Measurements from ENCODE around the gene KCNT1. TPM values are rescaled to one million over a fixed set of nuclear protein-coding genes. Genes with fewer than 3 reads are reported as not detected.

Gene KCNT1
- total and polyA plus RNA-seq, 2 donors (not counting 3 experiments of a cell fraction or from before 2014, with no cell fraction given), result not detected

- Histone ChIP-seq H3K36me3 (ENCODE audit: control insufficient read depth in 2 of 2, extremely low read depth in 1 of 2, insufficient read depth in 2 of 2, low read length in 2 of 2) (no peaks in the 10 kb centered on the region), H3K27me3 (ENCODE audit: control insufficient read depth in 2 of 2, insufficient read depth in 2 of 2, low read length in 2 of 2) (no peaks in the 10 kb centered on the region), H2AFZ (ENCODE audit: low read depth, low read length) (no peak overlapping the region), H4K20me1 (replicated peaks; ENCODE audit: control insufficient read depth, extremely low read depth, insufficient read depth, low read length) (no peaks in the 10 kb centered on the region), H3K79me2 (ENCODE audit: control insufficient read depth, insufficient read depth, low read length) (no peaks in the 10 kb centered on the region), H3K9me1 (replicated peaks; ENCODE audit: control insufficient read depth, extremely low read depth, insufficient read depth, low read length) (no peaks in the 10 kb centered on the region), H3K27ac (ENCODE audit: insufficient read depth, low read depth, low read length) (no peak overlapping the region), H3K4me1 (ENCODE audit: control insufficient read depth, extremely low read depth, insufficient read depth, low read length) (no peaks in the 10 kb centered on the region), H3K9ac (replicated peaks; ENCODE audit: extremely low read depth, insufficient read depth, low read length) (no peak overlapping the region), H3K4me3 (replicated peaks in 1 of 3; ENCODE audit: insufficient read depth in 1 of 3, low read depth in 1 of 3, low read length in 3 of 3) (no peak overlapping the region), H3K9me3 (replicated peaks; ENCODE audit: control insufficient read depth, insufficient read depth, low read length) (no peaks in the 10 kb centered on the region), H3K4me2 (ENCODE audit: insufficient read depth, low read length) (no peak overlapping the region)
- no TSS peak for BruUV-seq (replicated peaks)
- dilution Hi-C loops (cut with MboI; ENCODE audit: extremely low pct_ligation_motif_present, low sequenced_read_pairs) (no loop called here), intact Hi-C loops (cut with micrococcal nuclease) (no loop called here)
- TF ChIP-seq FOS (IDR thresholded peaks at IDR 0.05; ENCODE audit: borderline replicate concordance, insufficient read depth, low read length) (no peak), GATA2 (IDR thresholded peaks at IDR 0.05; ENCODE audit: insufficient read depth, insufficient read length, low read depth, low read length) (no peak), CTCF (IDR thresholded peaks at IDR 0.05; ENCODE audit: extremely low read depth in 1 of 2, insufficient read depth in 1 of 2, low read depth in 1 of 2, low read length in 2 of 2) (no peak), MYC (IDR thresholded peaks at IDR 0.05; ENCODE audit: low read depth, low read length) (no peak), MAX (IDR thresholded peaks at IDR 0.05; ENCODE audit: insufficient read depth, insufficient read length) (no peak), POLR2AphosphoS5 (IDR thresholded peaks at IDR 0.05; ENCODE audit: insufficient read depth, low read depth, low read length) (no peak), JUN (IDR thresholded peaks at IDR 0.05; ENCODE audit: borderline replicate concordance, insufficient read depth, insufficient read length, low read depth) (no peak), EZH2 (IDR thresholded peaks at IDR 0.05; ENCODE audit: borderline replicate concordance, low read depth, low read length, severe bottlenecking) (no peak), POLR2A (IDR thresholded peaks at IDR 0.05; ENCODE audit: low read depth, low read length) (no peak)
- ChIA-PET POLR2A (no interaction called here), CTCF (no interaction called here)
- no peak for DNase-seq (ENCODE audit: low read depth, low spot score)
- FAIRE-seq, result no peak
Measured at GRCh38 chr9:135786146-135786690, 84.2 kb downstream of the KCNT1 start.
